Activated CD4-positive, alpha-beta T cell treated with anti-CD3 and anti-CD28 coated beads, Interleukin-2, amount 10 ng/mL, durations not matched to agents 24 days and 14 days (primary cell): ENCODE measurements around the gene GIT1. TPM values are rescaled to one million over a fixed set of nuclear protein-coding genes. Genes with fewer than 3 reads are reported as not detected.
"Not testable (repeated sequence)": the region's sequence is repeated elsewhere in the genome, so short reads cannot be mapped to it uniquely, and the experiment has no call there.

Source experiments
- DNase-seq: peaks from one replicate; pipeline ENCODE4 v3.0.0; 2022
- H3K27ac Mint-ChIP-seq: one replicate; pipeline ENCODE4 v1.8.0; 2022; ENCODE audit warnings: mild to moderate bottlenecking, mixed read lengths
- H3K27me3 Mint-ChIP-seq: one replicate; pipeline ENCODE4 v1.8.0; 2022; ENCODE audit warnings: mixed read lengths
- H3K36me3 Mint-ChIP-seq: one replicate; pipeline ENCODE4 v1.8.0; 2022; ENCODE audit warnings: low read depth, mild to moderate bottlenecking, mixed read lengths
- H3K4me1 Mint-ChIP-seq: one replicate; pipeline ENCODE4 v1.8.0; 2021; ENCODE audit warnings: mixed read lengths
- H3K4me3 Mint-ChIP-seq: one replicate; pipeline ENCODE4 v1.8.0; 2022; ENCODE audit warnings: mild to moderate bottlenecking, moderate library complexity, mixed read lengths
- H3K9me3 Mint-ChIP-seq: one replicate; pipeline ENCODE4 v1.8.0; 2021; ENCODE audit warnings: mixed read lengths
- intact Hi-C: fragments of 100-400 bp; cut with micrococcal nuclease; formaldehyde crosslinking; loops from one replicate; pipeline ENCODE4 v1.15.1; 2023
- total RNA-seq: library from RNA; stranded (reverse); gene quantifications from 2 replicates; pipeline ENCODE4 v1.2.3, GENCODE V29; 2022

Gene GIT1
- total RNA-seq, 1 donor from 2014 or later = 91.3 TPM

GRCh38 chr17:29567554-29568330 lies 21.7 kb downstream of the GIT1 start:
- Mint-ChIP-seq H3K27ac (peak overlapping the region; percentile 94), H3K36me3 (peaks cover 29% of the 10 kb centered on the region)

DNA sequence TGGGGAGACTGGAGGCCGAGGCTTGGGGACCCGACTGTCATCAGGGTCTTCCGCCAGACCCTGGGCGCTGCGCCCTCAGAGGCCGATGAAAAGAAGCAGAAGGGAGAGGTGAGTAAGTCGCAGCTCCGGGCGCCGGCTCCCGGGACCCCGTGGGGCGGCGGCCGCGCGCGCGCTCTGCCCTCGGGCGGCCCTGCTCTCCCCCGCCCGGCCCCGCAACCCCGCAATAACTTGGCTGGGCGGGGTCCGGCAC lies 22.2 kb downstream of the GIT1 start:
- intact Hi-C loops = loop anchor here (2.0 to 10.0 kb wide), 5 partner anchors 176 to 840 kb away; partner anchors contain the start of genes NEK8, NUFIP2, SSH2 and TAOK1
- no peak for DNase-seq
- peaks cover 28% of the 10 kb centered on the region for H3K4me1 Mint-ChIP-seq
- peaks cover 34% of the 10 kb centered on the region for H3K36me3 Mint-ChIP-seq
- H3K4me3 Mint-ChIP-seq = peak overlapping the region; percentile 93
- H3K9me3 Mint-ChIP-seq = no peaks in the 10 kb centered on the region
- H3K27ac Mint-ChIP-seq = peak overlapping the region; percentile 91
- no peaks in the 10 kb centered on the region for H3K27me3 Mint-ChIP-seq

More at GRCh38 chr17:29567554-29568330, 21.7 kb downstream of the GIT1 start:
- peak overlapping the region; percentile 93 for H3K4me3 Mint-ChIP-seq
- no peaks in the 10 kb centered on the region for H3K27me3 Mint-ChIP-seq
- intact Hi-C loops = loop anchor here (1.0 to 10.0 kb wide), 7 partner anchors 22 to 840 kb away; partner anchors contain the start of genes GIT1, NEK8, NUFIP2 and SSH2
- peaks cover 28% of the 10 kb centered on the region for H3K4me1 Mint-ChIP-seq
- DNase-seq = peak; percentile 95
- no peaks in the 10 kb centered on the region for H3K9me3 Mint-ChIP-seq

- no peaks in the 10 kb centered on the region for H3K9me3 Mint-ChIP-seq
- intact Hi-C loops = loop anchor here (2.0 to 10.0 kb wide), 5 partner anchors 176 to 839 kb away; partner anchors contain the start of genes NEK8, NUFIP2, SSH2 and TAOK1
- H3K36me3 Mint-ChIP-seq = peaks cover 40% of the 10 kb centered on the region
- DNase-seq = peak; percentile 91
- H3K27me3 Mint-ChIP-seq = no peaks in the 10 kb centered on the region
- H3K4me3 Mint-ChIP-seq = peak within 1 kb of the TSS; percentile 93
- H3K4me1 Mint-ChIP-seq = peaks cover 28% of the 10 kb centered on the region
- peak within 1 kb of the TSS; percentile 95 for H3K27ac Mint-ChIP-seq
Observed at GRCh38 chr17:29566473-29567303, 22.8 kb downstream of the GIT1 start, which contains the start of gene ABHD15. Gene ABHD15 (minus strand): TSS chr17:29567037. CDS start chr17:29566966, 71 bp downstream.

GRCh38 chr17:29565643-29566472 lies 23.6 kb downstream of the GIT1 start:
- intact Hi-C loops = loop anchor here (2.0 to 10.0 kb wide), 5 partner anchors 175 to 839 kb away; partner anchors contain the start of genes NEK8, NUFIP2, SSH2 and TAOK1
- peak overlapping the region; percentile 95 for H3K27ac Mint-ChIP-seq
- peaks cover 28% of the 10 kb centered on the region for H3K4me1 Mint-ChIP-seq

DNA sequence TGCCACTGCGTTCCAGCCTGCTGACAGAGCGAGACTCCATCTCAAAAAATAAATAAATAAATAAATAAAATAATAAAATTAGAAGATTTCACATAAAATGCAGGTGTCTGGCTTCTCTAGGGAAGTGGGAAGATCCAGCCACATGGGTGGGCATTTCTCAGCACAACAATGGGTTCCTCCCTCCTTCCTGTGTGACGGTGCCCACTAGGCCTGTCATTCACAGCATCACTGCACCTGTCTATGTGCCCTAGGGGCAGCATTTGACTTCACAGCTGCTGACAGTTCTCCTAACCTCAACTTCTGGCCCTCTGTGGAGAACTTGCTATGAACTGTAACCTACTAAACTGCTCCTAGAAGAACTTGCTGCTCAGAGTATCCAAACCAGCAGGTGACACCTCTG lies 25.6 kb downstream of the GIT1 start:
- Mint-ChIP-seq H3K27ac (no peak overlapping the region), H3K36me3 (peaks cover 50% of the 10 kb centered on the region), H3K9me3 (no peaks in the 10 kb centered on the region), H3K4me1 (peaks cover 21% of the 10 kb centered on the region), H3K27me3 (no peaks in the 10 kb centered on the region), H3K4me3 (peak overlapping the region; percentile 61)
- intact Hi-C loops = loop anchor here (10.0 kb wide), 1 partner anchor 189 kb away; no protein-coding TSS in a partner anchor
- DNase-seq = peak; percentile 56

More at GRCh38 chr17:29565643-29566472, 23.6 kb downstream of the GIT1 start:
- Mint-ChIP-seq H3K4me3 (peak overlapping the region; percentile 93), H3K36me3 (peaks cover 45% of the 10 kb centered on the region), H3K9me3 (no peaks in the 10 kb centered on the region), H3K27me3 (no peaks in the 10 kb centered on the region)
- peak; percentile 91 for DNase-seq

DNA sequence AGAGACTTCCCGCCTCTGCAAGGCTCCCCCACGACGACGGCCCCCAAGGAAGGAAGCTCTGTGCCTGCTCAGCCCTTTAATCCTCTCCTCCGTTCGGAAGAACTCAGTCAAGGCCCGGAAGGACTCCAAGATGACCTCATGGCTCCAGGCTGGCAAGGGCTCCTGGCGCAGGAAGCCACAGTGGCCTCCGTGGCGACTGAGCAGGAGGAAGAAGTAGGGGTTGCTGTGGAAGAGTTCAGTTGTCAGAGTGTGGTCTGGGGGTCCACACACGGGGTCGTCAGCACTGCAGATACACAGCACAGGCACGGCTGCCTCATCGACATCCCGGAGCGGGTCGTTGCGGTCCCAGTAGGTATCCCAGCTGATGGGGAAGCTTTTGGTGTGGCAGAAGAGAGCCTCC lies 26.8 kb downstream of the GIT1 start:
- no peaks in the 10 kb centered on the region for H3K27me3 Mint-ChIP-seq
- intact Hi-C loops = loop anchor here (10.0 kb wide), 1 partner anchor 188 kb away; no protein-coding TSS in a partner anchor
- no peak overlapping the region for H3K4me3 Mint-ChIP-seq
- H3K27ac Mint-ChIP-seq = peak overlapping the region; percentile 41
- H3K4me1 Mint-ChIP-seq = peaks cover 27% of the 10 kb centered on the region
- DNase-seq = no peak
- H3K36me3 Mint-ChIP-seq = peaks cover 50% of the 10 kb centered on the region
- H3K9me3 Mint-ChIP-seq = no peaks in the 10 kb centered on the region

DNA sequence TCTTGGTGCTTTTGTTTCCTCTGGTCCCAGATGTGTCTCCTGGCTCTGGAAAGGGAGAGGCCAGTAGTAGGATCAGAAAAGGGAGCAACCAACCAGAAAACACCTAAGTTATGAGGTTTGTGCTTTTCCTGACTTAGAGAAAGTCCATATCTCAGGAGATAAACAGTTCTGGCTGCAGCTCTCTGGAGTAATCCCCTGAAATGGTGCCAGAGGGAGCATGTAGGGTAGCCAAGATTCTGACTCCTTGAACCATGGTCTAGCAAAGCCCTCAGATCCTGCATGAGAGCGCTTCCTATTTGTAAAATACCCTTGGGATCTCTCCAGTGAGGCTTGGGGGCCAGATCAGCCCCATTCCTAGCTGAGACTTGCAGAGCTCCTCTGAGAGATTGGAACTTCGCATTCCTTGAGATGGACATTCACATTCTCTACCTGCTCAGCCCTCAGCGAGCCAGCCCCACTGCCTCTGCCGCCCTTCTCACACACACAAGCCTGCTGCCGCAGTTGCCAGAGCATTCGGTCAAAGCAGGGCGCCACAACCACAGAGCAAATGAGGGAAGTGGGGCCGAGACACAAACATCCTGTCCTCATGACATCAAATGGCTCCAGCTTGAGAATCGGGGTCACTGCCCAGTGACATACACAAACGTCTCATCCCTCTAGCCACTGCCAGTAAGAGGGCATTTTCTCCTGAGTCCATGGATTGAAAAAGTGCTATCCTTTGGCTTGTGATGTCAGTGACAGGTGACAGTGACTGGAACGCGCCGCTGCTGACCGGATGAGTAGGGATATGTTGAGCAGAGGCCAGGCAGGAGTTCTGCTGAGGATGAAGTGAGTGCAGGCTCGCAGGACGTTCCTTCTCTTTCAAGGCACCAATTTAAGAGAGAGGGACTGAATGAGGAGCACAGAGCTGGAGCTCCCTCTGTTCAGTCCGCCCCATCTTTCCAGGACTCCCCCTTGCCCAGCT lies 27.6 kb downstream of the GIT1 start:
- DNase-seq = no peak
- intact Hi-C loops = loop anchor here (10.0 kb wide), 1 partner anchor 187 kb away; no protein-coding TSS in a partner anchor
- H3K27me3 Mint-ChIP-seq = no peaks in the 10 kb centered on the region
- no peak overlapping the region for H3K27ac Mint-ChIP-seq
- no peaks in the 10 kb centered on the region for H3K9me3 Mint-ChIP-seq
- H3K4me3 Mint-ChIP-seq = no peak overlapping the region
- peaks cover 50% of the 10 kb centered on the region for H3K36me3 Mint-ChIP-seq
- H3K4me1 Mint-ChIP-seq = peaks cover 34% of the 10 kb centered on the region

GRCh38 chr17:29560316-29560715 lies 29.1 kb downstream of the GIT1 start:
- DNase-seq = no peak
- peaks cover 30% of the 10 kb centered on the region for H3K4me1 Mint-ChIP-seq
- intact Hi-C loops = loop anchor here (10.0 kb wide), 1 partner anchor 186 kb away; no protein-coding TSS in a partner anchor

DNA sequence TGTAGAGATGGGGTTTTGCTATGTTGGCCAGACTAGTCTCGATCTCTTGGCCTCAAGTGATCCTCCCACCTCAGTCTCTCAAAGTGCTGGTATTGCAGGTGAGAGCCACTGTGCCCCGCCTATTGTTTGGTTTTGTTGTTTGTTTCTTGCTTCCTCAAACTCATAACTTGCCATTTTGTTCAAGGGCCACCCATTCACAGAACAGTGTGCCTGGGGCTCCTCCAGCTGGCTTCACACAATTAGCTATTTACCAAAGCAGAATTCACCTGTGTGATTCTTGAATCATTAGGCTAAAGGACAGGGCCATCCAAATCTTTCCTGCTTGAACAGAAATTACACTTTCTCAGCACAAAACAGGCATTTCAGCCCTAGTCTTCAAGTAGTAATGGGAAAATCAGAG lies 29.8 kb downstream of the GIT1 start:
- Mint-ChIP-seq H3K4me1 (peaks cover 28% of the 10 kb centered on the region), H3K27me3 (no peaks in the 10 kb centered on the region), H3K27ac (no peak overlapping the region), H3K9me3 (no peaks in the 10 kb centered on the region), H3K36me3 (peaks cover 43% of the 10 kb centered on the region), H3K4me3 (no peak overlapping the region)
- intact Hi-C loops = loop anchor here (10.0 kb wide), 1 partner anchor 185 kb away; no protein-coding TSS in a partner anchor
- no peak for DNase-seq

More at GRCh38 chr17:29560316-29560715, 29.1 kb downstream of the GIT1 start:
- Mint-ChIP-seq H3K27me3 (no peaks in the 10 kb centered on the region), H3K4me3 (no peak overlapping the region), H3K36me3 (peaks cover 43% of the 10 kb centered on the region), H3K9me3 (no peaks in the 10 kb centered on the region), H3K27ac (no peak overlapping the region)

GRCh38 chr17:29558139-29558538 lies 31.3 kb downstream of the GIT1 start:
- H3K4me3 Mint-ChIP-seq, H3K9me3 Mint-ChIP-seq, intact Hi-C loops, H3K27ac Mint-ChIP-seq, H3K27me3 Mint-ChIP-seq, DNase-seq: not testable (repeated sequence)
- Mint-ChIP-seq H3K4me1 (peaks cover 21% of the 10 kb centered on the region), H3K36me3 (peaks cover 36% of the 10 kb centered on the region)

GRCh38 chr17:29557739-29558116 lies 31.7 kb downstream of the GIT1 start:
- H3K27ac Mint-ChIP-seq = no peak overlapping the region
- peaks cover 33% of the 10 kb centered on the region for H3K36me3 Mint-ChIP-seq
- H3K4me1 Mint-ChIP-seq = peaks cover 19% of the 10 kb centered on the region
- intact Hi-C loops = no loop called here
- no peaks in the 10 kb centered on the region for H3K27me3 Mint-ChIP-seq
- no peaks in the 10 kb centered on the region for H3K9me3 Mint-ChIP-seq
- DNase-seq = no peak
- no peak overlapping the region for H3K4me3 Mint-ChIP-seq

- peaks cover 27% of the 10 kb centered on the region for H3K36me3 Mint-ChIP-seq
- H3K9me3 Mint-ChIP-seq = no peaks in the 10 kb centered on the region
- DNase-seq = no peak
- H3K27me3 Mint-ChIP-seq = no peaks in the 10 kb centered on the region
- peaks cover 19% of the 10 kb centered on the region for H3K4me1 Mint-ChIP-seq
- intact Hi-C loops = no loop called here
- no peak overlapping the region for H3K4me3 Mint-ChIP-seq
- H3K27ac Mint-ChIP-seq = no peak overlapping the region
Observed at GRCh38 chr17:29557085-29557738, 32.2 kb downstream of the GIT1 start.
